HL-60 (cell line): ENCODE data around the gene PSMA5.

ENCODE experiments used
- POLR2AphosphoS5 ChIP-seq: IDR thresholded peaks from 2 replicates; pipeline ENCODE4 v1.6.1; 2012; ENCODE audit warnings: low read depth
- TF ChIP-seq, protein P1 (sequence below): IDR thresholded peaks from one replicate; pipeline ENCODE4 v1.5.1; 2011; ENCODE audit warnings: low read length, control low read depth, inconsistent platforms; ENCODE audit not compliant: insufficient read depth
- TF ChIP-seq, protein P2 (sequence below): IDR thresholded peaks from 2 replicates; pipeline ENCODE4 v1.6.1; 2012; ENCODE audit warnings: low read depth; ENCODE audit not compliant: insufficient replicate concordance

DNA sequence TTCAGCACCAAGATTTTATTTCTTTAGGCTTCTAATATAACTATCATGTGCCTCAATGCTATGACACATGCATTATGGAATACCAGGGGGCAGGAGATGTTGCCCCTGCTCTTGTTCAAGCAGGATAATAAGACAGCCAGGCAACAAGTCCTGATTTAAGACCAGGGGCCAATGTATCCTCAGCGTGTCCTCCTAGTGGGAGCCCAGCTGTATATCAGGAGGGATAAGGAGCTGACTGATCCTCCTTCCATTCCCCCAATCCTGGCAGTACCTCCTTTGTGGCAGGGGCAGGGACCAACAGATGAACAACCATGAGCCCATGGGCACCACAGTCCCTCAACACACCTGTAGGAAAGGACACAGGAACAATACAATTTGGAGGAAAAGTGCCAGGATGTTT is 57.8 kb downstream of the PSMA5 start:
- TF ChIP-seq, protein P1, sequence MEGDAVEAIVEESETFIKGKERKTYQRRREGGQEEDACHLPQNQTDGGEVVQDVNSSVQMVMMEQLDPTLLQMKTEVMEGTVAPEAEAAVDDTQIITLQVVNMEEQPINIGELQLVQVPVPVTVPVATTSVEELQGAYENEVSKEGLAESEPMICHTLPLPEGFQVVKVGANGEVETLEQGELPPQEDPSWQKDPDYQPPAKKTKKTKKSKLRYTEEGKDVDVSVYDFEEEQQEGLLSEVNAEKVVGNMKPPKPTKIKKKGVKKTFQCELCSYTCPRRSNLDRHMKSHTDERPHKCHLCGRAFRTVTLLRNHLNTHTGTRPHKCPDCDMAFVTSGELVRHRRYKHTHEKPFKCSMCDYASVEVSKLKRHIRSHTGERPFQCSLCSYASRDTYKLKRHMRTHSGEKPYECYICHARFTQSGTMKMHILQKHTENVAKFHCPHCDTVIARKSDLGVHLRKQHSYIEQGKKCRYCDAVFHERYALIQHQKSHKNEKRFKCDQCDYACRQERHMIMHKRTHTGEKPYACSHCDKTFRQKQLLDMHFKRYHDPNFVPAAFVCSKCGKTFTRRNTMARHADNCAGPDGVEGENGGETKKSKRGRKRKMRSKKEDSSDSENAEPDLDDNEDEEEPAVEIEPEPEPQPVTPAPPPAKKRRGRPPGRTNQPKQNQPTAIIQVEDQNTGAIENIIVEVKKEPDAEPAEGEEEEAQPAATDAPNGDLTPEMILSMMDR = no peak
- TF ChIP-seq, protein P2, sequence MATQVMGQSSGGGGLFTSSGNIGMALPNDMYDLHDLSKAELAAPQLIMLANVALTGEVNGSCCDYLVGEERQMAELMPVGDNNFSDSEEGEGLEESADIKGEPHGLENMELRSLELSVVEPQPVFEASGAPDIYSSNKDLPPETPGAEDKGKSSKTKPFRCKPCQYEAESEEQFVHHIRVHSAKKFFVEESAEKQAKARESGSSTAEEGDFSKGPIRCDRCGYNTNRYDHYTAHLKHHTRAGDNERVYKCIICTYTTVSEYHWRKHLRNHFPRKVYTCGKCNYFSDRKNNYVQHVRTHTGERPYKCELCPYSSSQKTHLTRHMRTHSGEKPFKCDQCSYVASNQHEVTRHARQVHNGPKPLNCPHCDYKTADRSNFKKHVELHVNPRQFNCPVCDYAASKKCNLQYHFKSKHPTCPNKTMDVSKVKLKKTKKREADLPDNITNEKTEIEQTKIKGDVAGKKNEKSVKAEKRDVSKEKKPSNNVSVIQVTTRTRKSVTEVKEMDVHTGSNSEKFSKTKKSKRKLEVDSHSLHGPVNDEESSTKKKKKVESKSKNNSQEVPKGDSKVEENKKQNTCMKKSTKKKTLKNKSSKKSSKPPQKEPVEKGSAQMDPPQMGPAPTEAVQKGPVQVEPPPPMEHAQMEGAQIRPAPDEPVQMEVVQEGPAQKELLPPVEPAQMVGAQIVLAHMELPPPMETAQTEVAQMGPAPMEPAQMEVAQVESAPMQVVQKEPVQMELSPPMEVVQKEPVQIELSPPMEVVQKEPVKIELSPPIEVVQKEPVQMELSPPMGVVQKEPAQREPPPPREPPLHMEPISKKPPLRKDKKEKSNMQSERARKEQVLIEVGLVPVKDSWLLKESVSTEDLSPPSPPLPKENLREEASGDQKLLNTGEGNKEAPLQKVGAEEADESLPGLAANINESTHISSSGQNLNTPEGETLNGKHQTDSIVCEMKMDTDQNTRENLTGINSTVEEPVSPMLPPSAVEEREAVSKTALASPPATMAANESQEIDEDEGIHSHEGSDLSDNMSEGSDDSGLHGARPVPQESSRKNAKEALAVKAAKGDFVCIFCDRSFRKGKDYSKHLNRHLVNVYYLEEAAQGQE = no peak
- TF ChIP-seq POLR2AphosphoS5 = no peak
